ENCODE measurements around the gene ZNF467.

Gene ZNF467

GRCh38 chr7:149808311-149808710 is 34.9 kb upstream of the ZNF467 start:
- ATAC-seq, result no peak
- TF ChIP-seq ESRRG (CRISPR knock-in tag; IDR thresholded peaks at IDR 0.05) (no peak), ZC3H10 (CRISPR knock-in tag; IDR thresholded peaks at IDR 0.05) (no peak)

GRCh38 chr7:149806726-149807125 is 33.3 kb upstream of the ZNF467 start:
- TF ChIP-seq ZC3H10 (CRISPR knock-in tag; IDR thresholded peaks at IDR 0.05) (no peak), SNAI2 (CRISPR knock-in tag; IDR thresholded peaks at IDR 0.05) (no peak), CREB5 (CRISPR knock-in tag; IDR thresholded peaks at IDR 0.05; ENCODE audit: low read depth) (no peak), ZNF8 (CRISPR knock-in tag; IDR thresholded peaks at IDR 0.05) (no peak), CSRNP3 (CRISPR knock-in tag; IDR thresholded peaks at IDR 0.05) (no peak), GLIS3 (CRISPR knock-in tag; IDR thresholded peaks at IDR 0.05) (no peak), BACH2 (CRISPR knock-in tag; IDR thresholded peaks at IDR 0.05; ENCODE audit: borderline replicate concordance) (no peak), PPARA (CRISPR knock-in tag; IDR thresholded peaks at IDR 0.05; ENCODE audit: borderline replicate concordance) (no peak), ZNF70 (CRISPR knock-in tag; IDR thresholded peaks at IDR 0.05) (no peak), ZFP30 (CRISPR knock-in tag; IDR thresholded peaks at IDR 0.05) (no peak), ZNF565 (CRISPR knock-in tag; conservative IDR thresholded peaks at IDR 0.05; ENCODE audit: low read depth) (no peak), TCF4 (CRISPR knock-in tag; IDR thresholded peaks at IDR 0.05; ENCODE audit: borderline replicate concordance) (no peak)
- no peak; the same call in 2 of the 3 replicates for ATAC-seq

GRCh38 chr7:149804106-149804505 is 30.7 kb upstream of the ZNF467 start:
- ATAC-seq, result no peak
- TF ChIP-seq CSRNP3 (CRISPR knock-in tag; IDR thresholded peaks at IDR 0.05) (no peak), GLIS3 (CRISPR knock-in tag; IDR thresholded peaks at IDR 0.05) (no peak), ZNF70 (CRISPR knock-in tag; IDR thresholded peaks at IDR 0.05) (no peak), ZNF8 (CRISPR knock-in tag; IDR thresholded peaks at IDR 0.05) (no peak), POU6F1 (CRISPR knock-in tag; IDR thresholded peaks at IDR 0.05; ENCODE audit: borderline replicate concordance, low read depth) (no peak), ESRRG (CRISPR knock-in tag; IDR thresholded peaks at IDR 0.05) (no peak), ISL1 (CRISPR knock-in tag; IDR thresholded peaks at IDR 0.05) (no peak), BACH2 (CRISPR knock-in tag; IDR thresholded peaks at IDR 0.05; ENCODE audit: borderline replicate concordance) (no peak)

DNA sequence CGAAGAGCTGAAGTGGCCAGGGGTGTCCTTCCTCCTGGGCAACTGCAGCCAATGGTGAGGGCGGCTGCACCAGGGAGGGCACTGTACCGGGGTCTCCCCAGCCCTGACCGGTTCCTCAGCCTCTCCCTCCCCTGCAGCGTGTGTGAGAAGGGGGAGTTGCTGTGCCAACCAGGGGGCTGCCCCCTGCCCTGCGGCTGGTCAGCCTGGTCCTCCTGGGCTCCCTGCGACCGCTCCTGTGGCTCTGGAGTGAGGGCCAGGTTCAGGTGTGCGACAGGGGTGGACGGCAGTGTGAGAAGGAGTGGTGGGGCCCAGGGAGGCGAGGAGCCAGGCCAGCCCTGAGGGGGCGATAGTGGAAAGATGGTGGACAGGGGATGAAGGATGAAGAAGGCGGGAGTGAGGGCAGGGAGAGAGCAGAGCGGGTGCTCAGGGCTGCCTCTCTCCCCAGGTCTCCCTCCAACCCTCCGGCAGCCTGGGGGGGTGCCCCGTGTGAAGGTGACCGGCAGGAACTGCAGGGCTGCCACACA is 30.2 kb upstream of the ZNF467 start:
- TF ChIP-seq ZNF8 (CRISPR knock-in tag; IDR thresholded peaks at IDR 0.05), result no peak
- TF ChIP-seq BACH2 (CRISPR knock-in tag; IDR thresholded peaks at IDR 0.05; ENCODE audit: borderline replicate concordance), result no peak

DNA sequence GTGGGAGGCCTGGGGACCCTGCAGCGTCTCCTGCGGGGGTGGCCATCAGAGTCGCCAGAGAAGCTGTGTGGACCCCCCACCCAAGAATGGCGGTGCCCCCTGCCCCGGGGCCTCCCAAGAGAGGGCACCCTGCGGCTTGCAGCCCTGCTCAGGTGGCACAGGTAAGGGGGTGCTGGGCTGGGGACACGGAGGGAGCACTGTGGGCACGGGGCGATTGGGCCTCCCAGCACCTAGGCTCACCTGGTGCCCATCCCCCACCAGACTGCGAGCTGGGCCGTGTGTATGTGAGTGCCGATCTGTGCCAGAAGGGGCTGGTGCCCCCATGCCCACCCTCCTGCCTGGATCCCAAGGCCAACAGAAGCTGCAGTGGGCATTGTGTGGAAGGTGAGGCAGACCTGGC is 29.6 kb upstream of the ZNF467 start:
- TF ChIP-seq OSR1 (CRISPR knock-in tag; IDR thresholded peaks at IDR 0.05) (no peak), PPARA (CRISPR knock-in tag; IDR thresholded peaks at IDR 0.05; ENCODE audit: borderline replicate concordance) (no peak), GLIS3 (CRISPR knock-in tag; IDR thresholded peaks at IDR 0.05) (no peak), POU6F1 (CRISPR knock-in tag; IDR thresholded peaks at IDR 0.05; ENCODE audit: borderline replicate concordance, low read depth) (no peak), TOX (CRISPR knock-in tag; IDR thresholded peaks at IDR 0.05; ENCODE audit: borderline replicate concordance) (no peak), ZFP3 (CRISPR knock-in tag; IDR thresholded peaks at IDR 0.05) (no peak), ARNTL (CRISPR knock-in tag; IDR thresholded peaks at IDR 0.05; ENCODE audit: borderline replicate concordance, low read depth) (no peak), ZFP30 (CRISPR knock-in tag; IDR thresholded peaks at IDR 0.05) (no peak), ZNF70 (CRISPR knock-in tag; IDR thresholded peaks at IDR 0.05) (no peak), RARB (CRISPR knock-in tag; IDR thresholded peaks at IDR 0.05) (no peak), ZC3H10 (CRISPR knock-in tag; IDR thresholded peaks at IDR 0.05) (no peak)
- TF ChIP-seq, protein P1, sequence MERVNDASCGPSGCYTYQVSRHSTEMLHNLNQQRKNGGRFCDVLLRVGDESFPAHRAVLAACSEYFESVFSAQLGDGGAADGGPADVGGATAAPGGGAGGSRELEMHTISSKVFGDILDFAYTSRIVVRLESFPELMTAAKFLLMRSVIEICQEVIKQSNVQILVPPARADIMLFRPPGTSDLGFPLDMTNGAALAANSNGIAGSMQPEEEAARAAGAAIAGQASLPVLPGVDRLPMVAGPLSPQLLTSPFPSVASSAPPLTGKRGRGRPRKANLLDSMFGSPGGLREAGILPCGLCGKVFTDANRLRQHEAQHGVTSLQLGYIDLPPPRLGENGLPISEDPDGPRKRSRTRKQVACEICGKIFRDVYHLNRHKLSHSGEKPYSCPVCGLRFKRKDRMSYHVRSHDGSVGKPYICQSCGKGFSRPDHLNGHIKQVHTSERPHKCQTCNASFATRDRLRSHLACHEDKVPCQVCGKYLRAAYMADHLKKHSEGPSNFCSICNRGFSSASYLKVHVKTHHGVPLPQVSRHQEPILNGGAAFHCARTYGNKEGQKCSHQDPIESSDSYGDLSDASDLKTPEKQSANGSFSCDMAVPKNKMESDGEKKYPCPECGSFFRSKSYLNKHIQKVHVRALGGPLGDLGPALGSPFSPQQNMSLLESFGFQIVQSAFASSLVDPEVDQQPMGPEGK (CRISPR knock-in tag; IDR thresholded peaks at IDR 0.05; ENCODE audit: borderline replicate concordance), result no peak
- ATAC-seq, result no peak

More for the DNA sequence above, 30.2 kb upstream of the ZNF467 start:
- ATAC-seq, result peak; percentile 5; the same call in 1 of the 3 replicates

Data from SK-N-SH treated with all-trans-retinoic acid at 6 μM for 48 hours (cell line).